ENCODE results near the gene IFNGR2. TPM values are rescaled to one million over a fixed set of nuclear protein-coding genes. Genes with fewer than 3 reads are reported as not detected.

IFNGR2 gene
- total RNA-seq, 1 experiment from 2014 or later: 44.1 TPM

GRCh38 chr21:33395891-33396331, 7.3 kb upstream of the IFNGR2 start:
- H3K27ac Mint-ChIP-seq: no peak overlapping the region

More at GRCh38 chr21:33395891-33396331, 7.3 kb upstream of the IFNGR2 start:
- no peak overlapping the region for H3K23ac ChIP-seq (ENCODE audit: insufficient read length, low read depth, low read length)
- no peaks in the 10 kb centered on the region for H3K4me1 ChIP-seq (ENCODE audit: insufficient read depth, low read length)
- no peak overlapping the region for H4K8ac ChIP-seq (replicated peaks; ENCODE audit: insufficient read length, low read depth, low read length)
- TF ChIP-seq, protein P1, sequence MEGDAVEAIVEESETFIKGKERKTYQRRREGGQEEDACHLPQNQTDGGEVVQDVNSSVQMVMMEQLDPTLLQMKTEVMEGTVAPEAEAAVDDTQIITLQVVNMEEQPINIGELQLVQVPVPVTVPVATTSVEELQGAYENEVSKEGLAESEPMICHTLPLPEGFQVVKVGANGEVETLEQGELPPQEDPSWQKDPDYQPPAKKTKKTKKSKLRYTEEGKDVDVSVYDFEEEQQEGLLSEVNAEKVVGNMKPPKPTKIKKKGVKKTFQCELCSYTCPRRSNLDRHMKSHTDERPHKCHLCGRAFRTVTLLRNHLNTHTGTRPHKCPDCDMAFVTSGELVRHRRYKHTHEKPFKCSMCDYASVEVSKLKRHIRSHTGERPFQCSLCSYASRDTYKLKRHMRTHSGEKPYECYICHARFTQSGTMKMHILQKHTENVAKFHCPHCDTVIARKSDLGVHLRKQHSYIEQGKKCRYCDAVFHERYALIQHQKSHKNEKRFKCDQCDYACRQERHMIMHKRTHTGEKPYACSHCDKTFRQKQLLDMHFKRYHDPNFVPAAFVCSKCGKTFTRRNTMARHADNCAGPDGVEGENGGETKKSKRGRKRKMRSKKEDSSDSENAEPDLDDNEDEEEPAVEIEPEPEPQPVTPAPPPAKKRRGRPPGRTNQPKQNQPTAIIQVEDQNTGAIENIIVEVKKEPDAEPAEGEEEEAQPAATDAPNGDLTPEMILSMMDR (conservative IDR thresholded peaks at IDR 0.05): no peak
- H4K91ac ChIP-seq (ENCODE audit: insufficient read length, low read depth, low read length): no peak overlapping the region
- H2BK12ac ChIP-seq (ENCODE audit: insufficient read length, low read depth, low read length): no peak overlapping the region
- H3K79me2 ChIP-seq (ENCODE audit: insufficient read depth, low read length): no peaks in the 10 kb centered on the region
- DNase-seq: no peak
- no CpG with 5 or more reads among the region's 6 CpGs for WGBS (ENCODE audit: extremely low coverage, insufficient read length, low lambda C conversion rate)
- H2AFZ ChIP-seq (ENCODE audit: low read length): no peak overlapping the region
- H2BK5ac ChIP-seq (ENCODE audit: insufficient read length, low read length): no peak overlapping the region
- H3T11ph ChIP-seq (ENCODE audit: low read length): no peak overlapping the region
- Mint-ChIP-seq H3K9me3 (no peaks in the 10 kb centered on the region; a peak in 1 of 5 replicates), H3K4me3 (no peak overlapping the region), H3K27me3 (ENCODE audit: low read depth) (peaks cover 4% of the 10 kb centered on the region), H3K4me1 (peaks cover 4 to 10% of the 10 kb centered on the region in 2 experiments), H3K36me3 (ENCODE audit: insufficient read depth in 1 of 3, low read depth in 3 of 3) (no peaks in the 10 kb centered on the region)
- H3K4me2 ChIP-seq (ENCODE audit: insufficient read depth, insufficient read length, low read length): no peak overlapping the region
- H3K9me3 ChIP-seq (ENCODE audit: control insufficient read depth, low read depth, low read length): no peaks in the 10 kb centered on the region
- H3K4ac ChIP-seq (ENCODE audit: low read depth, low read length): no peak overlapping the region
- H2BK120ac ChIP-seq (ENCODE audit: low read depth, low read length, poor library complexity, severe bottlenecking): no peak overlapping the region
- H2BK15ac ChIP-seq (ENCODE audit: low read depth, low read length): no peak overlapping the region
- H3K23me2 ChIP-seq (ENCODE audit: insufficient read length, low read depth, low read length, poor library complexity, severe bottlenecking): peaks cover under 1% of the 10 kb centered on the region
- H3K79me1 ChIP-seq (ENCODE audit: insufficient read depth, low read depth, low read length, poor library complexity, severe bottlenecking): no peaks in the 10 kb centered on the region
- no peak overlapping the region for H3K9ac ChIP-seq (ENCODE audit: extremely low read depth, insufficient read length, low read length)
- H4K20me1 ChIP-seq (ENCODE audit: control insufficient read depth, insufficient read depth, insufficient read length): no peaks in the 10 kb centered on the region
- no peak overlapping the region for H2BK20ac ChIP-seq (ENCODE audit: low read depth, low read length, poor library complexity, severe bottlenecking)
- no peaks in the 10 kb centered on the region for H3K27me3 ChIP-seq (ENCODE audit: insufficient read depth, low read length)
- H3K18ac ChIP-seq (ENCODE audit: insufficient read length, low read depth, low read length): no peak overlapping the region
- no peak overlapping the region for H3K14ac ChIP-seq (ENCODE audit: insufficient read depth, low read length)
- no peak overlapping the region for H3K56ac ChIP-seq (ENCODE audit: insufficient read length, low read depth, low read length)
- no peak overlapping the region for H2AK5ac ChIP-seq (ENCODE audit: insufficient read length, low read length)
- no peak overlapping the region for H3K27ac ChIP-seq (ENCODE audit: insufficient read length, low read depth, low read length)
- no peak overlapping the region for H4K5ac ChIP-seq (ENCODE audit: insufficient read length, low read depth, low read length)
